Testis (tissue), 3 donors: Measurements from ENCODE around the gene GALR1. TPM values are rescaled to one million over a fixed set of nuclear protein-coding genes. Genes with fewer than 3 reads are reported as not detected.

Source experiments
- DNase-seq: peaks from one replicate; pipeline ENCODE4 v3.0.0-alpha.2; 2019
- H3K27ac ChIP-seq, 2 donors: fragments of 200-600 bp; sonication (generic); one replicate each; pipeline ENCODE4 v1.5.1; 2019
- H3K27me3 ChIP-seq: fragments of 200-600 bp; sonication (generic); one replicate; pipeline ENCODE4 v1.5.1; 2019
- H3K36me3 ChIP-seq: fragments of 200-600 bp; sonication (generic); one replicate; pipeline ENCODE4 v1.5.1; 2017; ENCODE audit warnings: low read depth; ENCODE audit errors: missing control alignments
- H3K4me1 ChIP-seq: fragments of 200-600 bp; sonication (generic); one replicate; pipeline ENCODE4 v1.5.1; 2019
- H3K4me3 ChIP-seq, 2 donors: fragments of 200-600 bp; sonication (generic); one replicate each; pipeline ENCODE4 v1.5.1; 2017 to 2019
- H3K9me3 ChIP-seq: fragments of 200-600 bp; sonication (generic); one replicate; pipeline ENCODE4 v1.5.1; 2017
- CTCF ChIP-seq, 3 experiments: fragments of 450-650 bp in 2 of 3; fragments of 200-600 bp in 1 of 3; sonication (generic) in 1 of 3; IDR thresholded peaks; one replicate each; pipeline ENCODE4 v1.5.1; 2016 to 2019; ENCODE audit warnings: antibody characterized with exemption in 3 of 3, mild to moderate bottlenecking in 2 of 3, moderate library complexity in 1 of 3
- POLR2A ChIP-seq: fragments of 450-650 bp; IDR thresholded peaks from one replicate; pipeline ENCODE4 v1.6.1; 2017; ENCODE audit warnings: antibody characterized with exemption, mild to moderate bottlenecking, moderate library complexity
- WGBS, 2 donors: methylation state at CpG; one replicate each; pipeline ENCODE4 v1.1.5; 2018; 5-methylcytosine and 5-hydroxymethylcytosine counted together
- intact Hi-C: fragments of 100-400 bp; cut with DNase I; formaldehyde crosslinking; loops from one replicate; pipeline ENCODE4 v1.15.1; 2023; ENCODE audit warnings: low total_unique reads
- polyA plus RNA-seq: library from polyadenylated mRNA; stranded (reverse); fragments of 350-450 nt; fragmentation: Illumina TruSeq; extraction: RNeasy Lipid Tissue Mini Kit (QIAGEN cat#74804); gene quantifications from one replicate; pipeline ENCODE4 v1.2.3, GENCODE V29; 2014; ENCODE audit warnings: low read depth, low replicate concordance; ENCODE audit not compliant: insufficient read depth
- total RNA-seq, 2 donors: library from RNA; depleted of rRNA; stranded (reverse); fragments of >200 nt; gene quantifications; one replicate each; pipeline ENCODE4 v1.2.3, GENCODE V29; 2016

The GALR1 gene
- total and polyA plus RNA-seq, 3 donors from 2014 or later: 0.11 to 0.43 (median 0.16) TPM

GRCh38 chr18:77254711-77255405 lies 5.2 kb downstream of the GALR1 start:
- intact Hi-C loops: no loop called here
- DNase-seq: no peak
- Histone ChIP-seq H3K36me3 (no peaks in the 10 kb centered on the region), H3K4me1 (peaks cover 2% of the 10 kb centered on the region), H3K4me3 (no peak overlapping the region), H3K9me3 (no peaks in the 10 kb centered on the region), H3K27me3 (no peaks in the 10 kb centered on the region), H3K27ac (no peak overlapping the region)
- TF ChIP-seq POLR2A (no peak), CTCF (IDR thresholded peaks at IDR 0.05) (no peak)
- WGBS, 2 donors: 66 to 71% methylated on average over 10 of the region's 10 CpGs

- intact Hi-C loops: no loop called here
- Histone ChIP-seq H3K4me3 (no peak overlapping the region), H3K9me3 (no peaks in the 10 kb centered on the region), H3K27me3 (no peaks in the 10 kb centered on the region), H3K4me1 (no peaks in the 10 kb centered on the region), H3K36me3 (no peaks in the 10 kb centered on the region), H3K27ac (no peak overlapping the region)
- WGBS, 2 donors: 68 to 69% methylated on average over 5 to 6 of the region's 6 CpGs
- TF ChIP-seq CTCF (IDR thresholded peaks at IDR 0.05): no peak
- no peak for TF ChIP-seq POLR2A
- no peak for DNase-seq
These were observed 5.9 kb downstream of the GALR1 start for GRCh38 chr18:77255426-77256105.

GRCh38 chr18:77262643-77263465 lies 13.2 kb downstream of the GALR1 start:
- Histone ChIP-seq H3K9me3 (no peaks in the 10 kb centered on the region), H3K27me3 (no peaks in the 10 kb centered on the region), H3K4me1 (no peaks in the 10 kb centered on the region), H3K4me3 (no peak overlapping the region), H3K27ac (no peak overlapping the region), H3K36me3 (no peaks in the 10 kb centered on the region)
- intact Hi-C loops: no loop called here
- TF ChIP-seq POLR2A (no peak), CTCF (IDR thresholded peaks at IDR 0.05) (no peak)
- WGBS, 2 donors: 87% methylated on average over 4 of the region's 4 CpGs
- no peak for DNase-seq

GRCh38 chr18:77263466-77263763 lies 13.8 kb downstream of the GALR1 start:
- TF ChIP-seq POLR2A: no peak
- Histone ChIP-seq H3K4me1 (no peaks in the 10 kb centered on the region), H3K27ac (no peak overlapping the region), H3K27me3 (no peaks in the 10 kb centered on the region), H3K9me3 (no peaks in the 10 kb centered on the region), H3K4me3 (no peak overlapping the region), H3K36me3 (no peaks in the 10 kb centered on the region)
- DNase-seq: no peak
- intact Hi-C loops: no loop called here
- WGBS, 2 donors: 79 to 81% methylated on average over 3 of the region's 3 CpGs

GRCh38 chr18:77267969-77268368 lies 18.3 kb downstream of the GALR1 start:
- no peaks in the 10 kb centered on the region for H3K9me3 ChIP-seq
- H3K4me3 ChIP-seq: no peak overlapping the region
- TF ChIP-seq POLR2A: no peak
- TF ChIP-seq CTCF (IDR thresholded peaks at IDR 0.05): no peak
- H3K36me3 ChIP-seq: no peaks in the 10 kb centered on the region
- H3K27me3 ChIP-seq: no peaks in the 10 kb centered on the region
- WGBS, 2 donors: 54 to 56% methylated on average over 6 of the region's 6 CpGs
- no peak for DNase-seq
- no peak overlapping the region for H3K27ac ChIP-seq
- H3K4me1 ChIP-seq: no peaks in the 10 kb centered on the region
- intact Hi-C loops: no loop called here
